GM06990 (cell line): Measurements from ENCODE around the gene PDE8B.

ENCODE experiments used
- DNase-seq: peaks from one replicate; pipeline ENCODE4 v3.0.0-alpha.2; 2011; ENCODE audit not compliant: insufficient read length; ENCODE audit errors: extremely low read depth
- H3K27me3 ChIP-seq: replicated peaks from 2 replicates; pipeline ENCODE4 v1.6.0; 2011; ENCODE audit warnings: low read length; ENCODE audit not compliant: control insufficient read depth, insufficient read depth
- H3K36me3 ChIP-seq: 2 replicates; pipeline ENCODE4 v1.5.1; 2011; ENCODE audit warnings: low read length; ENCODE audit not compliant: control insufficient read depth, insufficient read depth
- H3K4me3 ChIP-seq: replicated peaks from 2 replicates; pipeline ENCODE4 v1.5.1; 2011; ENCODE audit warnings: low read depth, mild to moderate bottlenecking, control low read depth, low read length
- TF ChIP-seq, protein P1 (sequence below): IDR thresholded peaks from 2 replicates; pipeline ENCODE4 v1.5.1; 2011; ENCODE audit warnings: low read length, control low read depth, mild to moderate bottlenecking, inconsistent platforms; ENCODE audit not compliant: insufficient read depth, poor library complexity, severe bottlenecking

Gene PDE8B

GRCh38 chr5:77354454-77354853 lies 144.0 kb downstream of the PDE8B start:
- H3K4me3 ChIP-seq: no peak overlapping the region
- no peaks in the 10 kb centered on the region for H3K27me3 ChIP-seq
- no peak for DNase-seq
- H3K36me3 ChIP-seq: no peaks in the 10 kb centered on the region
- TF ChIP-seq, protein P1, sequence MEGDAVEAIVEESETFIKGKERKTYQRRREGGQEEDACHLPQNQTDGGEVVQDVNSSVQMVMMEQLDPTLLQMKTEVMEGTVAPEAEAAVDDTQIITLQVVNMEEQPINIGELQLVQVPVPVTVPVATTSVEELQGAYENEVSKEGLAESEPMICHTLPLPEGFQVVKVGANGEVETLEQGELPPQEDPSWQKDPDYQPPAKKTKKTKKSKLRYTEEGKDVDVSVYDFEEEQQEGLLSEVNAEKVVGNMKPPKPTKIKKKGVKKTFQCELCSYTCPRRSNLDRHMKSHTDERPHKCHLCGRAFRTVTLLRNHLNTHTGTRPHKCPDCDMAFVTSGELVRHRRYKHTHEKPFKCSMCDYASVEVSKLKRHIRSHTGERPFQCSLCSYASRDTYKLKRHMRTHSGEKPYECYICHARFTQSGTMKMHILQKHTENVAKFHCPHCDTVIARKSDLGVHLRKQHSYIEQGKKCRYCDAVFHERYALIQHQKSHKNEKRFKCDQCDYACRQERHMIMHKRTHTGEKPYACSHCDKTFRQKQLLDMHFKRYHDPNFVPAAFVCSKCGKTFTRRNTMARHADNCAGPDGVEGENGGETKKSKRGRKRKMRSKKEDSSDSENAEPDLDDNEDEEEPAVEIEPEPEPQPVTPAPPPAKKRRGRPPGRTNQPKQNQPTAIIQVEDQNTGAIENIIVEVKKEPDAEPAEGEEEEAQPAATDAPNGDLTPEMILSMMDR: no peak

DNA sequence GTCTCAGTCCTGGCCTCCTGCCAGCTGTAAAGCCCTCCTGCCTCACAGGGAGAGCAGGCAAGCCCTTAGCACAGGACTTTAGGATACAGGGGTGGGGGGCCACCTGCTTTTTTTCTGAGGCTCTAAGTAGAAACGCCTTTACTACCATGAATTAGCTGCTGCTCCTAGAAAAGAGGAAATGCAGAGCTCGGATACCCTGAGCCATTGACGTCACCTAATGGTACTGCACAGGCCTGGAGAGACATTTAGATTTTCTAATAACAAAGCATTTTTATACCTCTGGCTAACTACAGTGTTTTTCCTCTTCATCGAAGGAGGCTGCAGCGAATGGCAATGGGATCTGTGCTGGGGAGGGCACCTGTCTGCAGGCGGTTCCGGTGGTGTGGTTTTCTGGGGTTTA lies 144.6 kb downstream of the PDE8B start:
- TF ChIP-seq, protein P1: no peak
- Histone ChIP-seq H3K4me3 (no peak overlapping the region), H3K36me3 (no peaks in the 10 kb centered on the region), H3K27me3 (no peaks in the 10 kb centered on the region)
- no peak for DNase-seq

- TF ChIP-seq, protein P1: no peak
- Histone ChIP-seq H3K4me3 (no peak overlapping the region), H3K36me3 (no peaks in the 10 kb centered on the region), H3K27me3 (no peaks in the 10 kb centered on the region)
- no peak for DNase-seq
Measured at GRCh38 chr5:77355751-77356150, 145.3 kb downstream of the PDE8B start.

DNA sequence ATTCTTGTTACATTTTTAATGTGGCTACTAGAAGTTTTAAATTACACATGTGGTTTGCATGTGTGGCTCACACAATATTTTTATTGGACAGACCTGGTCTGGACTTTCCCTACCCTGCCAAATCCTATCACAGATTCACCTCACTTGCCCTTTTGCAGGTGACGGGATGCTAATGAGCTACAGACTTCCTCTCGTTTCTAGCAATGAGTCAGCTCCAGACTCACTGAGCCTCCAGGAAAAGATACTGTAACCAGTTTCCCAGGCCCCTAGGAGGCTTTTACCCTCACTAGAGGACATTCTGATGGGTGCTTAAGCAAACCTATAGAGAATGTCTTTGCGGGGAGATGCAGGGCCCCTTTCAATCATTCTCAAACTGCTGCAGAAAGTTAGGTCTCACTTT lies 146.3 kb downstream of the PDE8B start:
- Histone ChIP-seq H3K4me3 (no peak overlapping the region), H3K36me3 (no peaks in the 10 kb centered on the region), H3K27me3 (no peaks in the 10 kb centered on the region)
- TF ChIP-seq, protein P1: no peak
- DNase-seq: peak; percentile 65

DNA sequence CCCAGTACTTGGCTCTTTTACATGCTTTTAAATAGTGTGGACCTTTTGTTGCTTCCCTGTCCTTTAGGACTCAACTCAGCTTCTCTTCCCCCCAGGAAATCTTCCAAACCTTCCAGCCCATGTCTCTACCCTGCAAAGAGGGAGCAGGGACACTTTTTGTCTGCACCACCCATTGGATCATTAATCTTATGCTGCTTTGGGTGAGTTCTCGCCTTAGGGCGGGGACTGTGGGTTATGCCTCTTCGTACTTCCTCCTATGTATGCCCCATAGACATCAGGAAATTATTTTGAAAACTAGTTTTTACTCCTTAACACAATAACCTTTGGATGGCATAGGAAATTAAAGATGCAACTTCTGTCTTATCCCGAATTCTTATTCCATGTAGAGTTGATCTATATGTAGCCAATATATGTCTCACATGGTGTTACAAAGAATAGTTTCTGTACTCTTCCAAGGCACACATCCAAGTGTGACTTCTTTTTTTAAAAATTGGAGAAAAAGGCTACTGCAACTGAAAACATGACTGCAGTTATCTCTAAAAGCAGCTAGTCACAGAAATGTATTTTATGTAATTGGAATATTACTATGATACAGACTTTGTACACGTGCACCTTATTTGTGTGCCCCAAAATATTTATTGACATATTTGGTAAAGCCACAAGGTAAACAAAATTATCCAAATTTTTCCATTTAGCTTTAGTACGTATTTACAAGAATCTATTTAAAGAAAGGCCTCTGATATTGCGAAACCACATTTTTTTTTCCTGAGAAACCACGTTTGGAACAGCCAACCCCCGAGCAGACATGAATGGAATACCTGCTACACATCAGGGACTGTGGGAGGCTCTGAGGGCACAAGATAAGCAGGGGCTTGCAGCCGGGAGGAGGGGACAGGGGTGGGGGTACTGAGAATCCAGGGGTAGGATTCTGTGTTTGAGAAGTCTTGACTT lies 148.1 kb downstream of the PDE8B start:
- TF ChIP-seq, protein P1: no peak
- no peak for DNase-seq
- Histone ChIP-seq H3K4me3 (no peak overlapping the region), H3K27me3 (no peaks in the 10 kb centered on the region), H3K36me3 (no peaks in the 10 kb centered on the region)
